ENCODE measurements around the gene NRXN3. TPM values are rescaled to one million over a fixed set of nuclear protein-coding genes. Genes with fewer than 3 reads are reported as not detected.

Gene NRXN3
- total RNA-seq, 2 experiments from 2014 or later = not detected

DNA sequence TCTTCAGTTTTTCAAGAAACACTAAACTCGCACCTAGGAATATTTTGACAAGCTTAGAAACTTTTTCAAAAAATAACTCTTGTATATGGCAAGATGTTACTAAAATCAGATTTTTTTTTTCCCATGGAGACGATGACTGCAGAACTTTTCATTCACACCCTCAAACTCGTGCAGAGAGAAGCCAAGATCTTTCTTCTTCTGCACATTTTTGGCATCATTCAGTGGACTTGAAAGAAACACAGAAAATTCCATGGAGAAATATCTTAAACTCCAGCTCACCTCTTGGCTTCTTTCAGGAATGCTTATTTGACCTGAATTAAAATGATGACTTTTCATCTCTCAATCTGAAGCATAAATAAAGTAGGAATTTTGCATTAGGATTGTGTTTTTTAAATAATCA lies 919.4 kb downstream of the NRXN3 start:
- Histone ChIP-seq H3K9me3 (ENCODE audit: low read length) (no peaks in the 10 kb centered on the region), H2AFZ (ENCODE audit: low read length) (no peak overlapping the region), H3K4me3 (ENCODE audit: low read depth, low read length, poor library complexity, severe bottlenecking) (no peak overlapping the region), H3K4me2 (ENCODE audit: low read length) (no peak overlapping the region), H3K9me2 (ENCODE audit: insufficient read depth, low read length) (no peaks in the 10 kb centered on the region), H3K4me1 (ENCODE audit: insufficient read depth, low read length, poor library complexity, severe bottlenecking) (no peaks in the 10 kb centered on the region), H3K79me2 (ENCODE audit: insufficient read depth, low read depth, low read length) (no peaks in the 10 kb centered on the region), H4K20me1 (ENCODE audit: insufficient read depth, low read length) (no peaks in the 10 kb centered on the region), H3K36me3 (ENCODE audit: insufficient read depth, low read length) (no peaks in the 10 kb centered on the region), H3K27ac (ENCODE audit: low read depth, low read length, poor library complexity, severe bottlenecking) (no peak overlapping the region)
- POLR2A ChIA-PET = interaction anchor here (0.7 to 1.3 kb wide), 3 partner anchors 8 to 14 kb away, joined by 3 read pairs; no protein-coding TSS in a partner anchor
- TF ChIP-seq, protein P1, sequence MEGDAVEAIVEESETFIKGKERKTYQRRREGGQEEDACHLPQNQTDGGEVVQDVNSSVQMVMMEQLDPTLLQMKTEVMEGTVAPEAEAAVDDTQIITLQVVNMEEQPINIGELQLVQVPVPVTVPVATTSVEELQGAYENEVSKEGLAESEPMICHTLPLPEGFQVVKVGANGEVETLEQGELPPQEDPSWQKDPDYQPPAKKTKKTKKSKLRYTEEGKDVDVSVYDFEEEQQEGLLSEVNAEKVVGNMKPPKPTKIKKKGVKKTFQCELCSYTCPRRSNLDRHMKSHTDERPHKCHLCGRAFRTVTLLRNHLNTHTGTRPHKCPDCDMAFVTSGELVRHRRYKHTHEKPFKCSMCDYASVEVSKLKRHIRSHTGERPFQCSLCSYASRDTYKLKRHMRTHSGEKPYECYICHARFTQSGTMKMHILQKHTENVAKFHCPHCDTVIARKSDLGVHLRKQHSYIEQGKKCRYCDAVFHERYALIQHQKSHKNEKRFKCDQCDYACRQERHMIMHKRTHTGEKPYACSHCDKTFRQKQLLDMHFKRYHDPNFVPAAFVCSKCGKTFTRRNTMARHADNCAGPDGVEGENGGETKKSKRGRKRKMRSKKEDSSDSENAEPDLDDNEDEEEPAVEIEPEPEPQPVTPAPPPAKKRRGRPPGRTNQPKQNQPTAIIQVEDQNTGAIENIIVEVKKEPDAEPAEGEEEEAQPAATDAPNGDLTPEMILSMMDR (conservative IDR thresholded peaks at IDR 0.05; ENCODE audit: low read length) = no peak
- no peak for TF ChIP-seq EZH2phosphoT487 (IDR thresholded peaks at IDR 0.05; ENCODE audit: borderline replicate concordance, low read depth, low read length)
- intact Hi-C loops (cut with micrococcal nuclease; ENCODE audit: unreplicated experiment) = no loop called here
- no TSS peak for BruUV-seq (replicated peaks)
- DNase-seq (ENCODE audit: low spot score) = no peak
- CTCF ChIA-PET (ENCODE audit: unreplicated experiment) = no interaction called here

DNA sequence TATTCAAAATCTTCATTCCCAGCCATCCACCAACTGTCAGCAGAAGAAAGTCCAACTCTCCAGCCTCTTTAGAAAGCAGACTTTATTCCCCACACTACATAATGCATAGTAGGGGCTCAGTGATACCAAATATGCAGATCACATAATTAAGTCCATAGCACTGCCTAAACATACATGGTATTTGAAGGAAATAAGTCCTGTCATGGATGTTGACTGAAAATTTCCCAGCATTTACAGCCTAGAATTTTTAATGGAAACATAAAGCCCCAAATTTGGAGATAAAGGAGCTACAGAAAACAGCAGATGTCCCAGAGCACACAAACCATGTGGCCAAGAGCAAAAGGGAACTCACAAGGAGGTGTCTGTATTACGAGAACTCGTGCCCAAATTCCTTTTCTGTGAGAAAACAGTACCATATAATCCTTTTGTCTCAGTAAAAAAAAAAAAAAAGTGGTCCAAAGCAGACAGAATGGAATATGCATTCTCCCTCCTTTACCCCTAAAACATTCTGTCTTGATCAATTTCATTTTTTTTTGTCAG lies 920.5 kb downstream of the NRXN3 start:
- no peaks in the 10 kb centered on the region for H3K9me2 ChIP-seq (ENCODE audit: insufficient read depth, low read length)
- DNase-seq (ENCODE audit: low spot score) = no peak
- H4K20me1 ChIP-seq (ENCODE audit: insufficient read depth, low read length) = no peaks in the 10 kb centered on the region
- no peak overlapping the region for H3K27ac ChIP-seq (ENCODE audit: low read depth, low read length, poor library complexity, severe bottlenecking)
- no peaks in the 10 kb centered on the region for H3K4me1 ChIP-seq (ENCODE audit: insufficient read depth, low read length, poor library complexity, severe bottlenecking)
- ChIA-PET POLR2A (interaction anchor here (0.6 to 0.9 kb wide), 2 partner anchors 18 to 84 kb away, joined by 3 read pairs; no protein-coding TSS in a partner anchor), CTCF (ENCODE audit: unreplicated experiment) (no interaction called here)
- no peak overlapping the region for H2AFZ ChIP-seq (ENCODE audit: low read length)
- intact Hi-C loops (cut with micrococcal nuclease; ENCODE audit: unreplicated experiment) = no loop called here
- no peaks in the 10 kb centered on the region for H3K79me2 ChIP-seq (ENCODE audit: insufficient read depth, low read depth, low read length)
- no peaks in the 10 kb centered on the region for H3K36me3 ChIP-seq (ENCODE audit: insufficient read depth, low read length)
- H3K4me2 ChIP-seq (ENCODE audit: low read length) = no peak overlapping the region
- BruUV-seq (replicated peaks) = no TSS peak
- no peaks in the 10 kb centered on the region for H3K9me3 ChIP-seq (ENCODE audit: low read length)
- no peak for TF ChIP-seq EZH2phosphoT487 (IDR thresholded peaks at IDR 0.05; ENCODE audit: borderline replicate concordance, low read depth, low read length)
- TF ChIP-seq, protein P1 (conservative IDR thresholded peaks at IDR 0.05; ENCODE audit: low read length) = no peak
- H3K4me3 ChIP-seq (ENCODE audit: low read depth, low read length, poor library complexity, severe bottlenecking) = no peak overlapping the region

DNA sequence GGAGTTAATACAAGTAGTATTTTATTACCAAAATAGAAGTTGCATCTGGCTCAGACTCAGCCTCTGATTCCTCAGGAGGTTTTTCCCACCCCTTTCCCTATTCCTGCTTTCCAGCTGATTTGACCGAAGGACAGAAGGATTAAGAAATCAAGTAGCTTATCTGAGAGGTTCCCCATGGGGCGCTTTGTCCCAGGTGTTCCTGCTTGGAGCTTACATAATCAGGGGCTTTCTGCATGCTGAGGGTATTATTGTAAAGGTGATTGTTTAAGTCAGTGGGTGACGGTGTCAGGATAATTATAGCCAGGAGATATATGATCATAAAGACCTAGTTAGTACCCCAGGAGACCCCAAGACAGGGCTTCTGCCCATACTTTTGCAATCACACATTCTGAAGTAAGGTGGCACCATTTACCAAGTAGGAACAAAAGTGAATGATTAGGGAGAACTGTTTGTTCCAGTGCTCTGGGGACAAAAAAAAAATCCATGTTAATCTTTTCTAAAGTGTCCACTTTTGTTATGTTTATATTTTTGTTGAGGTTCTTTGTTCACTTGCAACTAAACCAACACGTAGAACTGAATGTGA lies 921.3 kb downstream of the NRXN3 start:
- Histone ChIP-seq H3K9me2 (ENCODE audit: insufficient read depth, low read length) (no peaks in the 10 kb centered on the region), H3K79me2 (ENCODE audit: insufficient read depth, low read depth, low read length) (no peaks in the 10 kb centered on the region), H3K27ac (ENCODE audit: low read depth, low read length, poor library complexity, severe bottlenecking) (no peak overlapping the region), H3K4me3 (ENCODE audit: low read depth, low read length, poor library complexity, severe bottlenecking) (no peak overlapping the region), H3K36me3 (ENCODE audit: insufficient read depth, low read length) (no peaks in the 10 kb centered on the region), H3K9me3 (ENCODE audit: low read length) (no peaks in the 10 kb centered on the region), H3K4me1 (ENCODE audit: insufficient read depth, low read length, poor library complexity, severe bottlenecking) (no peaks in the 10 kb centered on the region), H2AFZ (ENCODE audit: low read length) (no peak overlapping the region), H4K20me1 (ENCODE audit: insufficient read depth, low read length) (no peaks in the 10 kb centered on the region), H3K4me2 (ENCODE audit: low read length) (no peak overlapping the region)
- TF ChIP-seq EZH2phosphoT487 (IDR thresholded peaks at IDR 0.05; ENCODE audit: borderline replicate concordance, low read depth, low read length) = no peak
- TF ChIP-seq, protein P1 (conservative IDR thresholded peaks at IDR 0.05; ENCODE audit: low read length) = no peak
- intact Hi-C loops (cut with micrococcal nuclease; ENCODE audit: unreplicated experiment) = no loop called here
- ChIA-PET POLR2A (interaction anchor here (0.6 to 0.9 kb wide), 4 partner anchors 18 to 84 kb away, joined by 3 read pairs; no protein-coding TSS in a partner anchor), CTCF (ENCODE audit: unreplicated experiment) (no interaction called here)
- DNase-seq (ENCODE audit: low spot score) = no peak
- BruUV-seq (replicated peaks) = no TSS peak
